GM12878 (cell line): Measurements from ENCODE around the gene FUZ.

Experiments
- ATF7 ChIP-seq: fragments of 450-650 bp; IDR thresholded peaks from 2 replicates; pipeline ENCODE4 v1.6.1; 2016; ENCODE audit warnings: low read depth, mild to moderate bottlenecking
- CTCF ChIP-seq, 3 experiments: IDR thresholded peaks in 2 of 3; conservative IDR thresholded peaks in 1 of 3; 2 replicates each; pipeline ENCODE4 v1.5.1; 2011; ENCODE audit warnings: low read depth in 3 of 3, low read length in 3 of 3, mild to moderate bottlenecking in 3 of 3, control low read depth in 2 of 3, moderate library complexity in 2 of 3, inconsistent platforms in 1 of 3, mixed read lengths in 1 of 3; ENCODE audit not compliant: control insufficient read depth in 2 of 3, insufficient read depth in 1 of 3; ENCODE audit errors: extremely low read depth in 1 of 3
- ESRRA ChIP-seq: IDR thresholded peaks from 2 replicates; pipeline ENCODE4 v1.6.1; 2012; ENCODE audit warnings: mild to moderate bottlenecking, low read length, improper control_type of control experiment
- FOS ChIP-seq: IDR thresholded peaks from 3 replicates; pipeline ENCODE4 v1.6.1; 2011; ENCODE audit warnings: borderline replicate concordance; ENCODE audit not compliant: insufficient read length; ENCODE audit errors: extremely low read depth
- IRF4 ChIP-seq: IDR thresholded peaks from 2 replicates; pipeline ENCODE4 v1.6.1; 2011; ENCODE audit warnings: low read depth, low read length
- JUNB ChIP-seq: IDR thresholded peaks from 2 replicates; pipeline ENCODE4 v1.6.1; 2016; ENCODE audit warnings: antibody characterized with exemption, mild to moderate bottlenecking
- MTA3 ChIP-seq: IDR thresholded peaks from 2 replicates; pipeline ENCODE4 v1.6.1; 2012; ENCODE audit warnings: low read length, inconsistent platforms, borderline replicate concordance
- RAD51 ChIP-seq: fragments of 450-650 bp; IDR thresholded peaks from 2 replicates; pipeline ENCODE4 v1.6.1; 2016; ENCODE audit warnings: moderate library complexity, mild to moderate bottlenecking, inconsistent platforms
- RFX5 ChIP-seq: IDR thresholded peaks from 2 replicates; pipeline ENCODE4 v1.6.1; 2011; ENCODE audit warnings: low read depth, low read length, improper control_type of control experiment
- TCF7 ChIP-seq: IDR thresholded peaks from 2 replicates; pipeline ENCODE4 v1.6.1; 2014; ENCODE audit warnings: antibody characterized with exemption, borderline replicate concordance
- TF ChIP-seq, protein P1 (sequence below): fragments of 450-650 bp; IDR thresholded peaks from 2 replicates; pipeline ENCODE4 v1.6.1; 2017; ENCODE audit warnings: mild to moderate bottlenecking, moderate library complexity
- TF ChIP-seq, protein P2 (sequence below): IDR thresholded peaks from 2 replicates; pipeline ENCODE4 v1.6.1; 2012; ENCODE audit warnings: low read depth, low read length, improper control_type of control experiment

DNA sequence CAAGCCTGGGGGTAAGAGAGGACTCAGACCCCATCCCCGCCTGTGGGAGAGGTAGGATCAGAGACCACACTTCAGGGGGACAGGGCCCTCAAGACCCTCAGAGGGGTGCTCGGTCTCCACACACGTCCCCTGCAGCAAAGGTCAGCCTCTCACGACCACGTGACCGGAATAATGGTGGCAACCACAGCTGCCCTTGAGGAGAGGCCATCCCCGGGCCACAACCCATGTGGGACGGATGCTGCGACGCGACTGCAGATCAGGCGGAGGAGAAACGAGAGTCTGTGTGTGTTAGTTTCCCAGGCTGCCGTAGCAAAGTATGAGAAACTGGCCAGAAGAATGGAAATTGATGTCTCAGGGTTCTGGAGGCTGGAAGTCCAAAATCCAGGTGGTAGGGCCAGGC, 13.9 kb upstream of the FUZ start:
- TF ChIP-seq, protein P1, sequence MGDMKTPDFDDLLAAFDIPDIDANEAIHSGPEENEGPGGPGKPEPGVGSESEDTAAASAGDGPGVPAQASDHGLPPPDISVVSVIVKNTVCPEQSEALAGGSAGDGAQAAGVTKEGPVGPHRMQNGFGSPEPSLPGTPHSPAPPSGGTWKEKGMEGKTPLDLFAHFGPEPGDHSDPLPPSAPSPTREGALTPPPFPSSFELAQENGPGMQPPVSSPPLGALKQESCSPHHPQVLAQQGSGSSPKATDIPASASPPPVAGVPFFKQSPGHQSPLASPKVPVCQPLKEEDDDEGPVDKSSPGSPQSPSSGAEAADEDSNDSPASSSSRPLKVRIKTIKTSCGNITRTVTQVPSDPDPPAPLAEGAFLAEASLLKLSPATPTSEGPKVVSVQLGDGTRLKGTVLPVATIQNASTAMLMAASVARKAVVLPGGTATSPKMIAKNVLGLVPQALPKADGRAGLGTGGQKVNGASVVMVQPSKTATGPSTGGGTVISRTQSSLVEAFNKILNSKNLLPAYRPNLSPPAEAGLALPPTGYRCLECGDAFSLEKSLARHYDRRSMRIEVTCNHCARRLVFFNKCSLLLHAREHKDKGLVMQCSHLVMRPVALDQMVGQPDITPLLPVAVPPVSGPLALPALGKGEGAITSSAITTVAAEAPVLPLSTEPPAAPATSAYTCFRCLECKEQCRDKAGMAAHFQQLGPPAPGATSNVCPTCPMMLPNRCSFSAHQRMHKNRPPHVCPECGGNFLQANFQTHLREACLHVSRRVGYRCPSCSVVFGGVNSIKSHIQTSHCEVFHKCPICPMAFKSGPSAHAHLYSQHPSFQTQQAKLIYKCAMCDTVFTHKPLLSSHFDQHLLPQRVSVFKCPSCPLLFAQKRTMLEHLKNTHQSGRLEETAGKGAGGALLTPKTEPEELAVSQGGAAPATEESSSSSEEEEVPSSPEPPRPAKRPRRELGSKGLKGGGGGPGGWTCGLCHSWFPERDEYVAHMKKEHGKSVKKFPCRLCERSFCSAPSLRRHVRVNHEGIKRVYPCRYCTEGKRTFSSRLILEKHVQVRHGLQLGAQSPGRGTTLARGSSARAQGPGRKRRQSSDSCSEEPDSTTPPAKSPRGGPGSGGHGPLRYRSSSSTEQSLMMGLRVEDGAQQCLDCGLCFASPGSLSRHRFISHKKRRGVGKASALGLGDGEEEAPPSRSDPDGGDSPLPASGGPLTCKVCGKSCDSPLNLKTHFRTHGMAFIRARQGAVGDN: no peak
- TF ChIP-seq JUNB (no peak), ESRRA (no peak), RAD51 (no peak), ATF7 (no peak), MTA3 (no peak), TCF7 (no peak), RFX5 (no peak), FOS (no peak), CTCF (IDR thresholded peaks at IDR 0.05 in 2 of 3, conservative IDR thresholded peaks at IDR 0.05 in 1 of 3; ENCODE audit: control insufficient read depth in 2 of 3, extremely low read depth in 1 of 3, insufficient read depth in 1 of 3, low read depth in 3 of 3, low read length in 3 of 3) (no peak), IRF4 (no peak)
- TF ChIP-seq, protein P2, sequence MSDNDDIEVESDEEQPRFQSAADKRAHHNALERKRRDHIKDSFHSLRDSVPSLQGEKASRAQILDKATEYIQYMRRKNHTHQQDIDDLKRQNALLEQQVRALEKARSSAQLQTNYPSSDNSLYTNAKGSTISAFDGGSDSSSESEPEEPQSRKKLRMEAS: no peak
